Neural progenitor cell (in vitro differentiated cells): ENCODE measurements around the gene SFI1. TPM values are rescaled to one million over a fixed set of nuclear protein-coding genes. Genes with fewer than 3 reads are reported as not detected.

Experiments used
- DNase-seq: peaks from one replicate; pipeline ENCODE4 v3.0.0-alpha.2; 2016; ENCODE audit warnings: low spot score
- H2AFZ ChIP-seq: fragments of 200-600 bp; sonication (generic); replicated peaks from 2 replicates; pipeline ENCODE4 v1.6.1; 2016; ENCODE audit warnings: antibody characterized with exemption
- H3F3A ChIP-seq: fragments of 200-600 bp; sonication (generic); 2 replicates; pipeline ENCODE4 v1.6.1; 2016; ENCODE audit warnings: antibody characterized with exemption, low read depth
- H3K27ac ChIP-seq: fragments of 200-600 bp; sonication (generic); 2 replicates; pipeline ENCODE4 v1.5.1; 2016; ENCODE audit warnings: mild to moderate bottlenecking
- H3K27me3 ChIP-seq: fragments of 200-600 bp; sonication (generic); 2 replicates; pipeline ENCODE4 v1.6.1; 2016; ENCODE audit warnings: mild to moderate bottlenecking, moderate library complexity
- H3K36me3 ChIP-seq: fragments of 200-600 bp; sonication (generic); 2 replicates; pipeline ENCODE4 v1.5.1; 2016
- H3K4me1 ChIP-seq: fragments of 200-600 bp; sonication (generic); 2 replicates; pipeline ENCODE4 v1.6.1; 2016; ENCODE audit warnings: mixed run types
- H3K4me2 ChIP-seq: fragments of 200-600 bp; sonication (generic); 2 replicates; pipeline ENCODE4 v1.6.1; 2016
- H3K4me3 ChIP-seq: fragments of 200-600 bp; sonication (generic); 2 replicates; pipeline ENCODE4 v1.5.1; 2016
- H3K79me2 ChIP-seq: fragments of 200-600 bp; sonication (generic); 2 replicates; pipeline ENCODE4 v1.6.1; 2016; ENCODE audit warnings: low read depth
- H3K9ac ChIP-seq: fragments of 200-600 bp; sonication (generic); 2 replicates; pipeline ENCODE4 v1.6.1; 2016
- H3K9me3 ChIP-seq: fragments of 200-600 bp; sonication (generic); 2 replicates; pipeline ENCODE4 v1.5.1; 2016; ENCODE audit warnings: low read depth
- H4K20me1 ChIP-seq: fragments of 200-600 bp; sonication (generic); 2 replicates; pipeline ENCODE4 v1.6.1; 2016; ENCODE audit warnings: low read depth
- H3K27ac Mint-ChIP-seq: 3 replicates; pipeline ENCODE4 v1.8.0; 2021; ENCODE audit warnings: mixed read lengths
- H3K27me3 Mint-ChIP-seq: 2 replicates; pipeline ENCODE4 v1.8.0; 2022; ENCODE audit warnings: low read depth, mild to moderate bottlenecking, inconsistent platforms, moderate library complexity, mixed read lengths; ENCODE audit not compliant: insufficient read depth
- H3K36me3 Mint-ChIP-seq: 3 replicates; pipeline ENCODE4 v1.8.0; 2021; ENCODE audit warnings: mixed read lengths
- H3K4me1 Mint-ChIP-seq: 3 replicates; pipeline ENCODE4 v1.8.0; 2021; ENCODE audit warnings: mixed read lengths
- H3K4me3 Mint-ChIP-seq: 3 replicates; pipeline ENCODE4 v1.8.0; 2021; ENCODE audit warnings: mild to moderate bottlenecking, moderate library complexity, mixed read lengths
- H3K9me3 Mint-ChIP-seq: 3 replicates; pipeline ENCODE4 v1.8.0; 2020; ENCODE audit warnings: mixed read lengths
- EZH2 ChIP-seq: fragments of 200-600 bp; sonication (generic); IDR thresholded peaks from 2 replicates; pipeline ENCODE4 v1.6.1; 2017; ENCODE audit warnings: antibody characterized with exemption, mild to moderate bottlenecking, moderate library complexity
- EZH2phosphoT487 ChIP-seq: fragments of 200-600 bp; sonication (generic); IDR thresholded peaks from 2 replicates; pipeline ENCODE4 v1.6.1; 2017; ENCODE audit warnings: antibody characterized with exemption
- total RNA-seq: library from RNA; depleted of rRNA; stranded (reverse); fragments of >200 nt; gene quantifications from 2 replicates; pipeline ENCODE4 v1.2.3, GENCODE V29; 2015; ENCODE audit warnings: low replicate concordance
- TF ChIP-seq, protein P1 (sequence below): fragments of 200-600 bp; sonication (generic); IDR thresholded peaks from 2 replicates; pipeline ENCODE4 v1.5.1; 2017; ENCODE audit warnings: antibody characterized with exemption, mild to moderate bottlenecking

SFI1 gene
- total RNA-seq, 1 donor from 2014 or later = 25.0 TPM

DNA sequence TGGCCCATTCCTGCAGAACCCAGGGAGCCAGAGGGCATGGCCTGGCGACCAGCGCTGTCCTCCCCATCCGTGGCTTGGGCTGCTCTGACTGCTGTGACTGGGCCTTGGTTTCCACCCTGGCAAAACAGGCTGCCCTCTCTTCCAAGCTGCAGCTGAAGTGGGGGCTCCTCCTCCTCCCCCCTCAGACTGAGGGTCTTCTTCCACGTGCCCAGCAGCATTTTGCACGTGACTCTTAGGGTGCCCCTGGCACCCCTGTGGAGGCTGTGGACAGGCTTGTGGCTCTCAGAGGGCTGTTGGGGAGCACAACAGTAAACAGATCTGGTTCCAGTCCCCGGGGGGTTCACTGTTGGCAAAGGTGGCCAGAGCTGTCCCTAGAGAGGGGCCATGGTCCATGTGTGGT lies 114.3 kb downstream of the SFI1 start:
- DNase-seq = no peak
- Mint-ChIP-seq H3K4me3 (no peak overlapping the region), H3K27me3 (peaks cover 5% of the 10 kb centered on the region), H3K36me3 (peaks cover 3% of the 10 kb centered on the region), H3K27ac (no peak overlapping the region), H3K4me1 (peaks cover 5% of the 10 kb centered on the region), H3K9me3 (no peaks in the 10 kb centered on the region)
- Histone ChIP-seq H3K27me3 (no peaks in the 10 kb centered on the region), H3K9me3 (no peaks in the 10 kb centered on the region), H3K4me3 (no peak overlapping the region), H3K4me1 (no peaks in the 10 kb centered on the region), H3K27ac (no peak overlapping the region), H4K20me1 (no peaks in the 10 kb centered on the region), H3F3A (no peaks in the 10 kb centered on the region), H3K9ac (no peak overlapping the region), H3K36me3 (no peaks in the 10 kb centered on the region), H3K4me2 (no peak overlapping the region), H3K79me2 (no peaks in the 10 kb centered on the region), H2AFZ (no peak overlapping the region)
- no peak for TF ChIP-seq EZH2
- TF ChIP-seq EZH2phosphoT487 = no peak
- TF ChIP-seq, protein P1, sequence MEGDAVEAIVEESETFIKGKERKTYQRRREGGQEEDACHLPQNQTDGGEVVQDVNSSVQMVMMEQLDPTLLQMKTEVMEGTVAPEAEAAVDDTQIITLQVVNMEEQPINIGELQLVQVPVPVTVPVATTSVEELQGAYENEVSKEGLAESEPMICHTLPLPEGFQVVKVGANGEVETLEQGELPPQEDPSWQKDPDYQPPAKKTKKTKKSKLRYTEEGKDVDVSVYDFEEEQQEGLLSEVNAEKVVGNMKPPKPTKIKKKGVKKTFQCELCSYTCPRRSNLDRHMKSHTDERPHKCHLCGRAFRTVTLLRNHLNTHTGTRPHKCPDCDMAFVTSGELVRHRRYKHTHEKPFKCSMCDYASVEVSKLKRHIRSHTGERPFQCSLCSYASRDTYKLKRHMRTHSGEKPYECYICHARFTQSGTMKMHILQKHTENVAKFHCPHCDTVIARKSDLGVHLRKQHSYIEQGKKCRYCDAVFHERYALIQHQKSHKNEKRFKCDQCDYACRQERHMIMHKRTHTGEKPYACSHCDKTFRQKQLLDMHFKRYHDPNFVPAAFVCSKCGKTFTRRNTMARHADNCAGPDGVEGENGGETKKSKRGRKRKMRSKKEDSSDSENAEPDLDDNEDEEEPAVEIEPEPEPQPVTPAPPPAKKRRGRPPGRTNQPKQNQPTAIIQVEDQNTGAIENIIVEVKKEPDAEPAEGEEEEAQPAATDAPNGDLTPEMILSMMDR = no peak

DNA sequence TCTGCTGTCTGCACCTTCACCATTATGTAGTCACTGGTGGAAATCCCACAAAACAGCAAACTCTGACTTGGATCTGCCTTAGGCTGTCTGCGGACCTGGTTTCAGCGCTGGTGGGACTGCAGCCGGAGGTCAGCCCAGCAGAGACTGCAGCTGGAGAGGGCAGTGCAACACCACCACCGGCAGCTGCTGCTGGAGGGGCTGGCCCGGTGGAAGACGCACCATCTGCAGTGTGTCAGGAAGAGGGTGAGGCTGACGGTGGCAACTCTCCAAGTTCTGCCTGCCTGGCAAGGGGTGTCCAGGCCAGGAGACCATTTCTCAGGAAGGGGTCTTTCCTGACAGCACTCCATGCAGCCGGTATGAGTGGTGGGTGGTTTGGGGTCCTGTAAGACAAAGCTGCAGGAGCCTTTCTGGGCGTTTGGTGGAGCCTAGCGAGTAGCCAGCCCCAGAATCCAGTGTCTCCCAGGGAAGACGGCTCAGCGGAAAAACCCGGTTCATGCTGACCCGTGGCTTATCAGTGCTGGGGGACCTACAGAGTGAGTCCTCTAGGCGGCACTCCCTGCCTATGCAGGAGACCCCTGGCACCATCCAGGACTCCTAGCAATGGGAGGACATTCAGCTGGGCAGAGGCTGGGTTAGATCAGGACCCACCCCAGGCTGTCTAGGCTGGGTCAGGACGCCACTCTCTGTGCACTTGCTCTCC lies 114.9 kb downstream of the SFI1 start:
- TF ChIP-seq EZH2phosphoT487 = no peak
- no peak for TF ChIP-seq EZH2
- TF ChIP-seq, protein P1 = no peak
- H3K9me3 Mint-ChIP-seq = no peaks in the 10 kb centered on the region
- DNase-seq = no peak

DNA sequence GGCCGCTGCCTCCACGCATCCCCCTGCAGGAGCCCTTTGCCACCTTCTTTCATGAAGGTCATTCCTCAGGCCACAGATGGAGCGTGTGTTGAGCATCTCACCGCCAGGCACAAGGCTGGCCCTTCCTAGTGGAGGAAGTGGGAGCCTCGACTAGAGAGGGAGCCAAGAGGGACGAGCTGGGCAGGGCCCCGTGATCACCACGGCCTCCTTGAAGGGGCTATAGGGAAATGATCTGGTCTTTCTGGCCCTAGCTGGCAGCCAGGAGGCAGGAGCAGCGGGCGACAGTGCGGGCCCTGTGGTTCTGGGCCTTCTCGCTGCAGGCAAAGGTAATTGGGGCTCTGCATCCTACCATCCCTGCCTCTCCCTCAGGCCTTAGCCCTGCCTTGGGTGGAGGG lies 116.6 kb downstream of the SFI1 start:
- H3K27ac Mint-ChIP-seq = no peak overlapping the region
- no peaks in the 10 kb centered on the region for H3K79me2 ChIP-seq
- H2AFZ ChIP-seq = no peak overlapping the region
- no peaks in the 10 kb centered on the region for H3K4me1 ChIP-seq
- no peak for DNase-seq
- peaks cover 5% of the 10 kb centered on the region for H3K4me1 Mint-ChIP-seq
- H3K4me2 ChIP-seq = no peak overlapping the region
- no peaks in the 10 kb centered on the region for H3F3A ChIP-seq
- H3K9ac ChIP-seq = no peak overlapping the region
- no peaks in the 10 kb centered on the region for H4K20me1 ChIP-seq
- no peaks in the 10 kb centered on the region for H3K9me3 Mint-ChIP-seq
- no peaks in the 10 kb centered on the region for H3K36me3 ChIP-seq
- no peak overlapping the region for H3K4me3 ChIP-seq
- no peak for TF ChIP-seq EZH2phosphoT487
- TF ChIP-seq, protein P1 = no peak
- no peak for TF ChIP-seq EZH2
- no peaks in the 10 kb centered on the region for H3K9me3 ChIP-seq
- H3K36me3 Mint-ChIP-seq = peaks cover 3% of the 10 kb centered on the region
- no peak overlapping the region for H3K27ac ChIP-seq
- H3K27me3 Mint-ChIP-seq = peaks cover 6% of the 10 kb centered on the region
- H3K4me3 Mint-ChIP-seq = no peak overlapping the region
- no peaks in the 10 kb centered on the region for H3K27me3 ChIP-seq

More for the DNA sequence above, 114.9 kb downstream of the SFI1 start:
- no peak overlapping the region for H3K9ac ChIP-seq
- H3K27ac ChIP-seq = no peak overlapping the region
- H3K4me1 ChIP-seq = no peaks in the 10 kb centered on the region
- H3K27me3 ChIP-seq = no peaks in the 10 kb centered on the region
- H3K9me3 ChIP-seq = no peaks in the 10 kb centered on the region
- H3K4me3 ChIP-seq = no peak overlapping the region
- Mint-ChIP-seq H3K27me3 (peaks cover 7% of the 10 kb centered on the region), H3K4me3 (no peak overlapping the region), H3K27ac (no peak overlapping the region), H3K36me3 (peaks cover 3% of the 10 kb centered on the region), H3K4me1 (peaks cover 5% of the 10 kb centered on the region)
- H4K20me1 ChIP-seq = no peaks in the 10 kb centered on the region
- no peak overlapping the region for H2AFZ ChIP-seq
- no peaks in the 10 kb centered on the region for H3F3A ChIP-seq
- no peak overlapping the region for H3K4me2 ChIP-seq
- H3K36me3 ChIP-seq = no peaks in the 10 kb centered on the region
- no peaks in the 10 kb centered on the region for H3K79me2 ChIP-seq
